OCI-LY1 (cell line): ENCODE measurements around the gene ZFHX3.

Experiments used
- H2AFZ ChIP-seq: fragments of 200-600 bp; sonication (generic), shearing (Covaris generic); 2 replicates; pipeline ENCODE4 v1.6.0; 2014; ENCODE audit warnings: antibody characterized with exemption, mild to moderate bottlenecking, low read length
- H3F3A ChIP-seq: fragments of 200-600 bp; sonication (generic), shearing (Covaris generic); 2 replicates; pipeline ENCODE4 v1.6.0; 2014; ENCODE audit warnings: mild to moderate bottlenecking, antibody characterized with exemption, low read length, moderate library complexity; ENCODE audit not compliant: insufficient read depth
- H3K27ac ChIP-seq: fragments of 200-600 bp; sonication (generic); 2 replicates; pipeline ENCODE4 v1.5.1; 2014; ENCODE audit warnings: low read length, mixed run types, mild to moderate bottlenecking, low read depth; ENCODE audit not compliant: poor library complexity, severe bottlenecking
- H3K27me3 ChIP-seq: fragments of 200-600 bp; sonication (generic); 2 replicates; pipeline ENCODE4 v1.6.0; 2014; ENCODE audit warnings: antibody characterized with exemption, mild to moderate bottlenecking, low read length, moderate library complexity; ENCODE audit not compliant: insufficient read depth
- H3K36me3 ChIP-seq: fragments of 200-600 bp; sonication (generic); 2 replicates; pipeline ENCODE4 v1.6.1; 2014; ENCODE audit warnings: mild to moderate bottlenecking, antibody characterized with exemption, low read length, moderate library complexity, mixed read lengths; ENCODE audit not compliant: insufficient read depth
- H3K4me1 ChIP-seq: fragments of 200-600 bp; sonication (generic); 2 replicates; pipeline ENCODE4 v1.5.1; 2014; ENCODE audit warnings: mild to moderate bottlenecking, low read length, moderate library complexity; ENCODE audit not compliant: insufficient read depth, severe bottlenecking
- H3K4me2 ChIP-seq: fragments of 200-600 bp; sonication (generic), shearing (Covaris generic); 2 replicates; pipeline ENCODE4 v1.6.1; 2014; ENCODE audit warnings: low read length
- H3K4me3 ChIP-seq: fragments of 200-600 bp; sonication (generic); 2 replicates; pipeline ENCODE4 v1.5.1; 2014; ENCODE audit warnings: low read length, low read depth, mild to moderate bottlenecking, mixed read lengths; ENCODE audit not compliant: poor library complexity, severe bottlenecking
- H3K79me2 ChIP-seq: fragments of 200-600 bp; shearing (Covaris generic); 2 replicates; pipeline ENCODE4 v1.6.1; 2016; ENCODE audit warnings: mixed run types, low read length, mixed read lengths; ENCODE audit not compliant: insufficient read depth
- H3K9ac ChIP-seq: fragments of 200-600 bp; sonication (generic), shearing (Covaris generic); 2 replicates; pipeline ENCODE4 v1.6.1; 2014; ENCODE audit warnings: mild to moderate bottlenecking, low read length, mixed read lengths
- H3K9me2 ChIP-seq: fragments of 200-600 bp; sonication (generic), shearing (Covaris generic); 2 replicates; pipeline ENCODE4 v1.6.1; 2014; ENCODE audit warnings: low read depth, mild to moderate bottlenecking, low read length, mixed read lengths
- H3K9me3 ChIP-seq: fragments of 200-600 bp; shearing (Covaris generic); 2 replicates; pipeline ENCODE4 v1.6.1; 2014; ENCODE audit warnings: low read length, mixed read lengths
- H4K20me1 ChIP-seq: fragments of 200-600 bp; sonication (generic), shearing (Covaris generic); 2 replicates; pipeline ENCODE4 v1.6.0; 2016; ENCODE audit warnings: mild to moderate bottlenecking, low read length; ENCODE audit not compliant: insufficient read depth
- EZH2 ChIP-seq: fragments of 200-600 bp; sonication (generic), shearing (Covaris generic); IDR thresholded peaks from 2 replicates; pipeline ENCODE4 v1.8.0; 2017; ENCODE audit warnings: borderline replicate concordance, mixed run types, mild to moderate bottlenecking, antibody characterized with exemption, low read length, moderate library complexity, mixed read lengths
- TF ChIP-seq, protein P1 (sequence below): fragments of 200-600 bp; sonication (generic), shearing (Covaris generic); IDR thresholded peaks from 2 replicates; pipeline ENCODE4 v1.5.1; 2017; ENCODE audit warnings: mild to moderate bottlenecking, antibody characterized with exemption, low read length, moderate library complexity, mixed read lengths

Gene ZFHX3

DNA sequence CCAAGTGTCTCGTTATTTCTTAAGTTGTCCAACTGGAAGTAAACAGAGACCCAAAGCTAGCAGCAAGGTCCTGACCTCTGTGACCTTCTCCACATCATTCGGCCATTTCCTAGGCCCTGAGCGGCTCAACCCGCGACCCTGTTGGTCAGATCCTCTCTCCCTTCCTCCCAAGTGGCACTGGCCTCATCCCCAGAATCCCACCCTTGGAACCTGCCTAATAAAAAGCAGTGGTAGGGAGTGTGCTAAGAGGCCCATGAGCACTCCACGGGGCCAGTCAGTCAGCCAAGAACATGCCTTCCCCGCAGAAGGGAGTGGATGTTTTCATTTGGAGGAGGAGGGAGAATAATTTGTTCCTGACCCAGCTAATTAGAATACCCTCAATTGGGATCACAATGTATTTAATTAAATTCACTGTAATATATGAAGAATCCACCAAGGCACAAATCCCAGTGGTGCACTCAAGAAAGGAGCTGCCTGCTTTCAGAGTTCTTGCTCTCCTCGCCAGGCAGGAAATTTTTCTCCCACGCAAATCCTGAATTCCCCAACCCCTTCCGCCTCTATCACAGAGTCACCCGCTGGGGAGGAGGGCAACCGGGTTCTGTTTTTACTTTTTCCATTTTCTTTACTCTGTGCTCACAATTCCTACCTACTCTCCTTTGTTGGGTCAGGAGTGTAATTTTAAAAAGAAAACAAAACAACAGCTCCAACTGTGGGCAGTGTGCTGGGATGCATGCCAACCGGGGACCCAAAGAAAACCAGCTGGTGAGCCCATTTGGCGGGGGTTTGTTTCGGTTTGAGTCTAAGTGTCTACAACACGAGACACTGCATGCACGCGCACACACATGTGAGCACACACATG is 153.4 kb downstream of the ZFHX3 start:
- TF ChIP-seq EZH2: no peak
- TF ChIP-seq, protein P1, sequence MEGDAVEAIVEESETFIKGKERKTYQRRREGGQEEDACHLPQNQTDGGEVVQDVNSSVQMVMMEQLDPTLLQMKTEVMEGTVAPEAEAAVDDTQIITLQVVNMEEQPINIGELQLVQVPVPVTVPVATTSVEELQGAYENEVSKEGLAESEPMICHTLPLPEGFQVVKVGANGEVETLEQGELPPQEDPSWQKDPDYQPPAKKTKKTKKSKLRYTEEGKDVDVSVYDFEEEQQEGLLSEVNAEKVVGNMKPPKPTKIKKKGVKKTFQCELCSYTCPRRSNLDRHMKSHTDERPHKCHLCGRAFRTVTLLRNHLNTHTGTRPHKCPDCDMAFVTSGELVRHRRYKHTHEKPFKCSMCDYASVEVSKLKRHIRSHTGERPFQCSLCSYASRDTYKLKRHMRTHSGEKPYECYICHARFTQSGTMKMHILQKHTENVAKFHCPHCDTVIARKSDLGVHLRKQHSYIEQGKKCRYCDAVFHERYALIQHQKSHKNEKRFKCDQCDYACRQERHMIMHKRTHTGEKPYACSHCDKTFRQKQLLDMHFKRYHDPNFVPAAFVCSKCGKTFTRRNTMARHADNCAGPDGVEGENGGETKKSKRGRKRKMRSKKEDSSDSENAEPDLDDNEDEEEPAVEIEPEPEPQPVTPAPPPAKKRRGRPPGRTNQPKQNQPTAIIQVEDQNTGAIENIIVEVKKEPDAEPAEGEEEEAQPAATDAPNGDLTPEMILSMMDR: no peak
- no peak overlapping the region for H2AFZ ChIP-seq
- no peaks in the 10 kb centered on the region for H3K36me3 ChIP-seq
- no peaks in the 10 kb centered on the region for H4K20me1 ChIP-seq
- H3K4me2 ChIP-seq: no peak overlapping the region
- no peaks in the 10 kb centered on the region for H3K4me1 ChIP-seq
- H3K9me2 ChIP-seq: no peaks in the 10 kb centered on the region
- no peak overlapping the region for H3K4me3 ChIP-seq
- no peaks in the 10 kb centered on the region for H3K9me3 ChIP-seq
- H3K9ac ChIP-seq: no peak overlapping the region
- no peak overlapping the region for H3K27ac ChIP-seq
- no peaks in the 10 kb centered on the region for H3K79me2 ChIP-seq
- H3F3A ChIP-seq: no peaks in the 10 kb centered on the region
- no peaks in the 10 kb centered on the region for H3K27me3 ChIP-seq

DNA sequence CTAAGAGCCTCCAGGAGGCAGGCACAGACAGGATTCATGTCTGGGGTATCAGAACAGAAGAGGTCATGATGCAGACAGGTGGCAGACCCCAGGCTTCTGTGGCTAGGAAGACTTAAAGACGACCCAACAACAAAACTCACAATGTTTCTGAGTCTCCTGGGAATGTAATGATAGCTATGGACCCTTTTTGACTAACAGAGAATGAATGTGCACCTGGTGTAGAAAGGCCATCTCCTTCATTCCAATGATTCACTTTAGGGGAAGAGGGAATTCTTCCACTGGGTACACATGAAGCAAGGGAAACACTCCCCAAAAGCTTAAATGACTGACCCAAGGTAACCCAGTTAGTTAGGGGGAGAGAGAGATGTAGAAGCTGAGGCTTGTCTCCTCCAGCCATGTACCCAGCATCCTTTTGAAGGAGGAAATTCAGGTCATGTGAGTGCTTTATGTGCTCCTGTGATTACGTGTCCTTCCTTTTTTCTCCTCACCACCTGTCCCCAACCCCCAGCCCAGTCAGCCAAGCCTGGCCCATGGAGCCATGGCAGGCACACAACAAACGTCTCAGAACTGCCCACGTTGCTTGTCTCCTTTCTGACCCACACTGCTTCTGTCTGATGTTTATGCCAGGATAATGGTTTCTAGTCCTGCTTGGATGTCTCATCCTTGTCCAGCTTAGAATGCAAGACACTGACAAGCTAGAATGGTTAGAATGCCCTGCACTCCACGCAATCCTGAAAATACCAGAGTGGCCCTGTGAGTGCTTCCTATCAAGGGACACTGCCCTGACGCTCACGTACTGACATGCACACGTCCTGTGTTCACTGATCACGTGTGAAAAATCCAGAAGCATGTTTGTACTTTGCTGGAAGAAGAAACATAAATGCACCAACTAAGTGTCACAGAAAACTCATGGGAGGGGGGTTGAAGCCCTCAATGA is 156.4 kb downstream of the ZFHX3 start:
- H4K20me1 ChIP-seq: no peaks in the 10 kb centered on the region
- no peaks in the 10 kb centered on the region for H3K9me2 ChIP-seq
- no peak overlapping the region for H2AFZ ChIP-seq
- no peak overlapping the region for H3K9ac ChIP-seq
- H3K36me3 ChIP-seq: no peaks in the 10 kb centered on the region
- TF ChIP-seq, protein P1: no peak
- no peak for TF ChIP-seq EZH2
- H3K27me3 ChIP-seq: no peaks in the 10 kb centered on the region
- no peaks in the 10 kb centered on the region for H3K4me1 ChIP-seq
- H3F3A ChIP-seq: no peaks in the 10 kb centered on the region
- no peak overlapping the region for H3K27ac ChIP-seq
- no peaks in the 10 kb centered on the region for H3K79me2 ChIP-seq
- H3K4me2 ChIP-seq: no peak overlapping the region
- H3K4me3 ChIP-seq: no peak overlapping the region
- H3K9me3 ChIP-seq: no peaks in the 10 kb centered on the region

DNA sequence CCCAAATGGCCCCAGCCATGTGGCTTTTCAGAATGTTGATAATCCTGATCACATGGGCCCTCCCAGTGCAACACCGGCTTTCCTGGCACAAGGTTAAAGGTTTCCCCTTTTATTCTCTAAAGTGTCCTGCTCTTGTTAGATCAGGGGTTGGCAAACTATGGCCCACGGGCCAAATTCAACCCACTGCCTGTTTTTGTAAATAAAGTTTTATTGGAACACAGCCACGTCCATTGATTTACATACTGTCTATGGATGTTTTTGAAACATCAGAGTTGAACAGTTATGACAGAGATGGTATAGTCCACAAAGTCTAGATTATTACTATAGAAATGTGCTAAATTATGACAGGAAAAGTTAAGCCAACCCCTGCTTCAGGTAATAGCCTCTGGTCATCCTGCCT is 157.3 kb downstream of the ZFHX3 start:
- H3K36me3 ChIP-seq: no peaks in the 10 kb centered on the region
- no peaks in the 10 kb centered on the region for H3K9me3 ChIP-seq
- H3K79me2 ChIP-seq: no peaks in the 10 kb centered on the region
- TF ChIP-seq, protein P1: no peak
- TF ChIP-seq EZH2: no peak
- H3K4me2 ChIP-seq: no peak overlapping the region
- H3K9me2 ChIP-seq: no peaks in the 10 kb centered on the region
- no peaks in the 10 kb centered on the region for H3K4me1 ChIP-seq
- H3F3A ChIP-seq: no peaks in the 10 kb centered on the region
- no peak overlapping the region for H3K4me3 ChIP-seq
- no peak overlapping the region for H2AFZ ChIP-seq
- H3K9ac ChIP-seq: no peak overlapping the region
- H3K27me3 ChIP-seq: no peaks in the 10 kb centered on the region
- no peak overlapping the region for H3K27ac ChIP-seq
- no peaks in the 10 kb centered on the region for H4K20me1 ChIP-seq
